LNCAP (cell line): Measurements from ENCODE around the gene FXR2.

Experiments used
- CTCF ChIP-seq: fragments of 450-650 bp; IDR thresholded peaks from 2 replicates; pipeline ENCODE4 v1.5.1; 2017; ENCODE audit warnings: mild to moderate bottlenecking

FXR2 gene

GRCh38 chr17:7563115-7563869 is 51.4 kb downstream of the FXR2 start:
- no peak for TF ChIP-seq CTCF

GRCh38 chr17:7562208-7562605 is 52.5 kb downstream of the FXR2 start:
- TF ChIP-seq CTCF = no peak

- no peak for TF ChIP-seq CTCF
Measured at GRCh38 chr17:7561589-7562207, 53.0 kb downstream of the FXR2 start, which contains the start of gene SENP3. TSS of gene SENP3 (plus strand) at chr17:7561919. CDS start at chr17:7563077, 1,158 bp downstream.

- TF ChIP-seq CTCF = peak; percentile 70
Measured at GRCh38 chr17:7561028-7561575, 53.6 kb downstream of the FXR2 start.

- peak; percentile 34; the same call in 1 of the 2 replicates for TF ChIP-seq CTCF
Measured at GRCh38 chr17:7560172-7561027, 54.3 kb downstream of the FXR2 start.

- TF ChIP-seq CTCF = no peak
Measured at GRCh38 chr17:7559320-7560171, 55.2 kb downstream of the FXR2 start.
